Measurements from ENCODE around the gene ZFAND6.
"Not testable (repeated sequence)": the region's sequence is repeated elsewhere in the genome, so short reads cannot be mapped to it uniquely, and the experiment has no call there.

Gene ZFAND6

DNA sequence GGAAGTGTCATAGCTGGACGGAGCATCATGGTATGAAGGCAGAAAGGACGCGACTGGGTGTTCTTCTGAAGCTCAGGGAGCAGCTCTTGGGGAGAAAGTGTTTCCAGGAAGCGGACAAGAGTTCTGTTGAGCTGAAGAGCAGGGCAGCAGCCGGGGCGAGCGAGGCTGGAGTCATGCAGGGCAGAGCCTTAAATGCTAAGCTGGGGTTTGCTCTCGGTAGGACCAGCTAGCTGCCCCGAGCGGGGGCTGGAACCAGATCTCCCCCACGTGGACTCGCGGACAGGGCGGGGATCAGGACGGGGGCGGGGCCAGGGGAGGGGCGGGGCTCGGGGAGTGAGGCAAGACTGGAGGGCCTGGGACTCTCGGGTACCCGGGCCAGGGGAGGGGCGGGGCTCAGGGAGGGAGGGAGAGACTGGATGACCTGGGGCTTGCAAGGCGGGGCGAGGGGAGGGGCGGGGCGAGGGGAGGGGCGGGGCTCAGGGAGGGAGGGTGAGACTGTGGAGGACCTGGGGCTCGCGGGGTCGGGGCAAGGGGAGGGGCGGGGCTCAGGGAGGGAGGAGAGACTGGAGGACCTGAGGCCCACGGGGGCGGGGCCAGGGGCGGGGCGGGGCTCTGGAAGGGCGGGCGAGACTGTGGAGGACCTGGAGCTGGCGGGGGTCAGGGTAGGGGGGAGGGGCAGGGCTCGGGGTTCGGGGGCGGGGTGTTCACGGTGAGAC is 92.9 kb downstream of the ZFAND6 start:
- peak; percentile 97 for DNase-seq

DNA sequence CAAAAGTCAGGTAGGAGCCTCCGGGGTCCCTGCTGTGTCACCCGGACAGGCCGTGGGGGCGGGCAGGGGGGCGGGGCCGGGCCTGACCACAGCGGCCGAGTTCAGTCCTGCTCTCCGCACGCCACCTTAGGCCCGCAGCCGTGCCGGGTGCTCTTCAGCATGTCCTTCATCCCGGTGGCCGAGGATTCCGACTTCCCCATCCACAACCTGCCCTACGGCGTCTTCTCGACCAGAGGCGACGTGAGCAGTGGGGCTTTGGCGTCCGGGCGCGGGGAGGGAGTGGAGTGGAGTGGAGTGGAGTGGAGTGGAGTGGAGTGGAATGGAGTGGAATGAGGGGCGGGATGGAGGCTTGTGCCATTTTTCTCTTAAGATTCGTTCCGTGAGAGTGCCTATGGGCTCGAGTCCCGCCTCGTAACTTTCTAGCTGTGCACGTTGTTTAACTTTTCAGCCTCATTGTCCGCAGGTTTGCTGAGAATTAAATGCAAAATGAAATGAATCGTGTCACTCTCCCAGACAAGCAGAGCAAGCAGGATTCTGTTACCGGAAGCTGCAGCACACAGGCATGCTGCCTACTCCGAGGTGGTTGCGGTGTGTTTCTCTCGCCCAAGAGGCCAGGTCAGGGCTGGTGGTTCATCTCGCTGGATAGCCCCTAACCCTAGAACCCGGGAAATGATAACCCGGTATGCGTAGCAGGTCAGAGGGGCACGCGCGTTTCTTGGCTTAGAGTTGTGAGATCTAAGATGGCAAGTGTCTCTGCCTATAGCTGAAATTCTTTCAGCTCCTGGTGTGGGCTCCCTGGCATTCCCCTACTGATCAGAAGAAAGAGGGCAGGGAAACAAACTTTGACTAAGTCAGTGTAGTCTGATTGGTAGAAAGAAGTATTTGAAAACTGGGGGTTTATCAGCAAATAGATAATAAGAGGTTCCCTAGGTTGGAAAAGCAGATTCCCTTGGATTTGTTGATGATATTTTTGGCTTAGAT is 93.7 kb downstream of the ZFAND6 start, which contains the start of gene FAH:
Gene FAH, plus strand, starts transcription at position 104 of the 981 bp plus-strand sequence. Its CDS starts 56 bp downstream, at position 160.
- DNase-seq: peak; percentile 43

DNA sequence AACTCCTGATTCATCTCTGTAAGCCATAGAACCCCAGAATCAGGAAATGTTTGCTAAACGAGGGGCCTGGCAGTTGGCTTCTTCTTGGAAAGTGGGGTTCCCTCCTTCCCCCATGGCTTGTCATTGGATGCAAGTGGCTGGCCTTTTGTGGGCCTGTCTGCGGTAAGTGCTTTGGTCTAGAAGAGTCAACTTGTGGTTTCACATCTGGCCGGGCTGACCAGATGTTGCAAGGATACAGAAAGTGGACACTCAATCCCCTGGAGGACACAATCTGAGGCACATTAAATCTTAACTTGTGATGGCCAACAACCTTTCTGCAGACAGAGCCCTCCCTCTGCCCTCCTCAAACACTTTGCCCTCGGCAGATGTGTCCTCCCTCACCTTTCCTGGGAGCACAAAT is 94.4 kb downstream of the ZFAND6 start:
- DNase-seq: no peak

DNA sequence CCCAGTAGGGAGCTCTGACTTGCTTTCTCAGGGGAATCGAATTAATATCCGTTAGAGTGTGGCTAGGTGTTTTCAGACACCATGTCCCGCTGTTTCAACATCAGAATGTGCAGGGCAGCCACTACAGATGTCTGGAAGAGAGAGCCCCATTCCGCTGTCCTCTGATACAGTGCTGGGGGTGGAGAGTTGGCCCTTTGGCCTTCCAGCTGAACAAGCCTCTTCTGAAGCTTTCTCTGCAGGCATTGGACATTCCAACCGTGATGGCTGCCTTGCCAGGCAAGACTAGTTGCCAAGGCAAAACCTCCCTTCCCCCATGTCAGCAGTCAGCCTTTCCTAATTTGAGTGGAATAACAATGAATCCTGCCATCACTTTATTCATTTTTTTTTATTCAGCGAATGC is 94.9 kb downstream of the ZFAND6 start:
- DNase-seq: no peak

DNA sequence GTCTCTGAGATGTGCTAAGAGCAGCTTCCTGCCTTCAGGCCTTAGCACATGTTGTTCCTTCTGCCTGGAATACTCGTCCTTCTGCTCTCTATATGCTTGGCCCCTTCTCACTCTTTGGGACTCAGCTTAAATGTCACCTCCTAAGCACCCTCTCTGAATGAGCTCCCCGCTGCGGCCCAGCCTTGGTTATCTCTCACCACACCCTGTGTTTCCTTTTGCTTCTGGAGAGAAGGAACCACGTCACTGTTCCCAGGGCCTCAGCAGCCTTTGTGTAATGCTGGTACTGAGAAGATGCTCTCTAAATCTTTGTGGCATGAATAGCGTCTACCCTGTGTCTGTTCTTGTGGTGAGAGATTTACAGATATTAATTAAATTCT is 95.5 kb downstream of the ZFAND6 start:
- no peak for DNase-seq

DNA sequence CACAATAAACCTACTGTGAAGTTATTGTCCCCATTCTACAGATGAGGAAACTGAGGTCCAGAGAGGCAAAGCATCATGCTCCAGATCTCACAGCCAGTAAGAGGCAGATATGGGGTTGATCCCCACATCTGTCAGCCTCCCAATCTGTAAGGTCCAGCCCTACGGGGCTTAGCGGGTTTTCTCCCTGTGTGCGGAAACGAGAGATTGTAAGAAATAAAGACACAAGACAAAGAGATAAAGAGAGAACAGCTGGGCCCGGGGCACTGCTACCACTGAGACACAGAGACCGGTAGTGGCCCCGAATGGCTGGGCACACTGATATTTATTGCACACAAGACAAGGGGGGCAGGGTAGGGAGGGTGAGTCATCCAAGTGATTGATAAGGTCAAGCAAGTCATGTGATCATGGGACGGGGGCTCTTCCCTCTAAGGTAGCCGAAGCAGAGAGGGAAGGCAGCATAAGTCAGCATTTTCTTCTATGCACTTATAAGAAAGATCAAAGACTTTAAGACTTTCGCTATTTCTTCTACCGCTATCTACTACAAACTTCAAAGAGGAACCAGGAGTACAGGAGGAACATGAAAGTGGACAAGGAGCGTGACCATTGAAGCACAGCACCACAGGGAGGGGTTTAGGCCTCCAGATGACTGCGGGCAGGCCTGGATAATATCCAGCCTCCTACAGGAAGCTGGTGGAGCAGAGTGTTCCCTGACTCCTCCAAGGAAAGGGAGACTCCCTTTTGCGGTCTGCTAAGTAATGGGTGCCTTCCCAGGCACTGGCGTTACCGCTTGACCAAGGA is 96.1 kb downstream of the ZFAND6 start:
- DNase-seq: not testable (repeated sequence)

DNA sequence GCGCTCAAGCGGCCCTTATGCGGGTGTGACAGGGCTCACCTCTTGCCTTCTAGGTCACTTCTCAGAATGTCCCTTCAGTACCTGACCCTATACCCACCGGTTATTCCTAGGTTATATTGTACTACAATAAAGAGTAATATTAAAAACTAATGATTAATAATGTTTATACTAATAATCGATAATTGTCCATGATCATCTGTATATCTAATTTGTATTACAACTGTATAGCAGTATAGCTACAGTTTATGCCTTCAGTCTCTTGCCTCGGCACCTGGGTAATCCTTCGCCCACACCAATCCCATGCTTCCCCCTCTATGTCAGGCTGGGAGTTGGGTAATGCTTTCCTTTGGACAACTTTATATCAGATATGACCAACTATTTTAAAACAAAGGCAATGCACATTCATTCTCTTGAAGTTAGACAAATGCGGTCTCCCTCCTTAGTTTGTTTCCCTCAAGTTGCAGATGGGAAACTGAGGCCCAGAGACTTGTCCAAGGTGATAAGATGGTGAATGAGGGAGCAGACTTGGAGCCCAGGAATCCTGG is 96.8 kb downstream of the ZFAND6 start:
- no peak for DNase-seq

DNA sequence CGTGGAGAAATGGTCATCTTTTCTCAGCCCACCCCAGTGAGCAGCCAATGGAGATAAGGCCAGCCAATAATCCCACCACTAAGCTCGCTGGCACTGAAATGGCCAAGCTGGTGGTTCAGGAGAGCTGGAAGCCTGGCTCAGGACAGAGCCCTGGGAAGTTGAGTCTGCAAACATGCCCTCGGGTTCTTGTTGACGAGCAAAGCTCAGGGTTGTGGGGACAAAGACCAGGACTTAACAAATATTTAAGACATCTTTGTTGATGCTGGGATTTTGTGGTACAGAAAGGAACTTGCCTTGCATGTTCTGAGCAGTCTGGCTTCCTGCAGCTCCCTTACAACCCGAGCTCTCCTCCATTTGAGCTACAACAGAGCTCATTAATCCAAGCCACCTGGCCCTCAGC is 97.7 kb downstream of the ZFAND6 start:
- DNase-seq: no peak

DNA sequence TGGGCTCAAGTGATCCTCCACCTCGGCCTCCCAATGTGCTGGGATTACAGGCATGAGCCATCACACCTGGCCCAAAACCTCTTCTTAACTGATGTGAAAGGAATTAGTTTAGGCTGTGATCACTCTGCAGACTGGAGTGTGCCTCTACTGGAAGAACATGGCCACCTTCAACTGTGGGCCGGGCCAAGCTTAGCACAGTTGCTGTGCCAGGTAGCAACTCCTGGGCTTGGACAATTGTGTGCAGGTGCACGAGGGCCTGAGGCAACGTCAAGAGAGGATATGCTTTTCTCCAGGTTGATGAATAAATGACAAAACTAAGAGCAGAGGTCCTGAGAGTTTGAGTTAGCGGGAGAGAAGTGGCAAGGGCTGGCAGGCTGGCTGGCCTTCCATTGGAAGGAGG is 99.8 kb downstream of the ZFAND6 start:
- DNase-seq: no peak

DNA sequence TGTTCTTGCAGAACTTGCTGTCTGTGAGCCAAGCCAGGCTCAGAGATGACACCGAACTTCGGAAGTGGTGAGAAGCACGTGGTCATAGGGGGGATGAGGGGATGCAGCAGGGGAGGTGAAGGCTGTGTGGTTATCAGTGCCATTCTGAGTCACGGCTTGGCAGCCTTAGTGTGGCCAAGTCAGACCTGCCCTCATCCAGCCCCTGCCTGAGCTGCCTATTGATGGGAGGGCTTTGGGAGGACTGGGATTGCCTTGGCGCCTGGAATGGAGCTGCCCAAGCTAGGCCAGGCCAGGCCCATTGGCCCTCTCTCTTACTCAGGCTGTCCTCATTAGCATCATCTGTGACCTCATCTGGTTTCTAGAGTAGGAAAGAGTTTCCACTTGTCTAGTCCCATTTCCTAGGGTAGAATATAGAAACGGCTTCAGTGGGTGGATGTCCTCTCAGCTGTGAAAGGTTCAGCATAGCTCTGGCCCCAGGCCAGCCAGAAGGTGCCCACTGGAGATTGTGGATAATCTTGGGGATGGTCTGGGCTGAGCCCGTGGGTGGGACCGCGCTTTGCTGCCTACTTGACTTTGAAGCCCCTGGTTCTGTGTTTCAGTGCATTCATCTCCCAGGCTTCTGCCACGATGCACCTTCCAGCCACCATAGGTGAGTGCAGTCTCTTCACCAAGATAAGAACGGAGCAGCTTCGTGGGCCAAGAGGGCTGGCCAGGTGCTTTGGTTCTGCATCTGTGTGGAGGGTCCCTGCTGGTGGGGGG is 100.5 kb downstream of the ZFAND6 start:
- no peak for DNase-seq

DNA sequence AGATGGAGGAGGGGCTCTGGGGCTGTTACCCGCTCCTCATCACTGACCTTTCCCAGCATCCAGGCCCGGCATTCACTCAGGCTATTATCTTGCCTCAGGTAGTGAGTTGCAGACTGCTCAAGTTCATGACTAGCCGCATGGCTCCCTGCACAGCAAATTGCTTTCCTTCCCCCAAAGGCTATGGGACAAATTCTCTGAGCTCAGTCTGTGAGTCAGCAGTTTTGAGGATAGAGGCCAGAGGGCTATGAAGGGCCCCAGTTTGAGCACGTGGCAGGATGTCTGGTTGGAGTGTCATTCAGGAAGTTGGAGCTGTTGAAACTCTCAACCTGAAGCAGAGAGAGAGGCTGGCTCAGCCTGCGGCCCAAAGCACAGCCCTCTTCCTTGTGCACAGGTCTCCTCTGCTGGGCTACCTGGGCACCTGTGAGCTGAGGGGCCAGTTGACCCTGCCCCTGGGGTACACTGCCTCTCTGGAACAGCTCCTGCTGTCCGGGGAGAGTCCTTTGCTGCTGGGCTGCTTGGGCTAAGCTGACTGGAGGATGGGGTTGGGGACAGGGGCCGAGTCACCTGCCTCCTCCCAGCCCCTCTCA is 101.2 kb downstream of the ZFAND6 start:
- peak; percentile 69 for DNase-seq

DNA sequence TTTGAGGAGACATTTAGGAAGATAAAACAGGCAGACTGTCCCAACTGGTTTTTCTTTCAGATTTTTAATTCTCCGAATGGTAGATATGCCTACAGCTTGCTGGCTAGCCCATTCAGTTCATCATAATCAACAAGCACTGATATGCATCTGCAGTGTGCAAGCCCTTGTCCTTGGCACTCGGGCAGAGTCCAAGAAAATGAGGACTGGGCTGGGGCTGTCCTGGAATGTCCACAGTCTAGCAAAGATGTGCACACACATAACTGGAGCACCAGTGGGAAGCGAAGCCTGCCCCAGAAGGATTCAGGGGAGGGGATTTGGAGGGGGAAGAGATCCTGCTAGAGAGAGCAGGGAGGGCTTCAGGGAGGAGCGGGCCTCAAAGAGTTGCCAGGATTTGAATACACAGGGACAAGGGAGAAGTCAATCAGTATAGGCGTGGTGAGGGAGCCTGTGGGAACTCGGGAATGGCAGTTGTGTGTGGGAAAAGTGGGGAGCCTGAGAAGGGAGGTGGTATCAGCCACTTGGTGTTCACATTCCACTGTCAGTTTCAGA is 102.1 kb downstream of the ZFAND6 start:
- DNase-seq: no peak

DNA sequence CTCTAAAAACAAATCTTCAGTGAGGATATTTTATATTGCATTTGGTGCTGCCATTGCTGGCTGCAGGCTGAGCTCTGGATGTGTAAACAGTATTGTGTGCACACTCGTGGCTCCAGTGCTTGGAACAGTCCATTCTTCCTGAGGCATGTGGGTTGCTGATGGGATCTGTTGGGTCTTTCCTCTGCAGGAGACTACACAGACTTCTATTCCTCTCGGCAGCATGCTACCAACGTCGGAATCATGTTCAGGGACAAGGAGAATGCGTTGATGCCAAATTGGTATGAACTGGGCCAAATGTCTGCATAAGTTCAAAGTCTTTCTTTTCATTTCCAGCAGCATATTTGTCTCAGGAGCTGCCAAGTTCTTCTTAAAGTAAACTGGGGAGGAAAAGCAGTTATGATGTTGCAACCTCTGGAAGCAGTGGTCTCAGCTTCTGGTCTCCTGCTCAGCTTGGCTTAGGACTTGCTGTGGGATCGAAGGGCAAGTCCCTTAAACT is 102.6 kb downstream of the ZFAND6 start:
- no peak for DNase-seq

DNA sequence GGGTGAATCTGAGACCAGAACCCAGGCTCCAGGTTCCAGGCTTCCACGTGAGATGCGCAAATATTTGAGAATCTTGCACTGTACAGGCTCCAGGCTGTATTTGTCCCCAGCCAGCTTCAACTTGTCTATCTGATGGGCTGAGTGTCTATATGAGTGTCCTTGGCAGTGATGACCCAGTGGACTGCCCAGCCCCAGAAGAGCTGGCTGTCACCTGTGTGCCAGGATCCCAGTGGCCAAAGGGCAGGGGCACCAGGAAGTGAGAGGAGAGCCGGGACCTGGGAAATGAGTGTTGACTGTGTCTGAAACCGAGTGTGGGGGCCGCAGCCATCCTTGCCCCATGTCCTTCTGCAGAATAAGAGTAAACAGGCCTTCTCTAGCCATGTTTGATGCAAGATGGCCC is 103.7 kb downstream of the ZFAND6 start:
- DNase-seq: no peak

DNA sequence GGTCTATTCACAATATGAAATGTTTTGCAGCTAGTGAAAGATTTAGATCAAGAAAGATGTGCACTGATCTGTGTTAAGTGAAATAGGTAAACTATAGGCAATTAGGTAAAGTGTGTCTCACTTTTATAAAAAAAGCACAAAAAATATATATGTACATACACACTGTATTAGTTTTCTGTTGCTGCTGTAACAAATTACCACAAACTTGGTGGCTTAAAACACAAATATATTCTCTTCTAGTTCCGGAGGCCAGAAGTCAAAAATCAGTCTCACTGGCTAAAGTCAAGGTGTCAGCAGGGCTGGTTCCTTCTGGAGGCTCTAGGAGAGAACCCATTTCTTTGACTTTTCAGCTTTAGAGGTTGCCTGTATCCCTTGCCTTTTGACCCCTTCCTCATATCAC is 104.4 kb downstream of the ZFAND6 start:
- no peak for DNase-seq

DNA sequence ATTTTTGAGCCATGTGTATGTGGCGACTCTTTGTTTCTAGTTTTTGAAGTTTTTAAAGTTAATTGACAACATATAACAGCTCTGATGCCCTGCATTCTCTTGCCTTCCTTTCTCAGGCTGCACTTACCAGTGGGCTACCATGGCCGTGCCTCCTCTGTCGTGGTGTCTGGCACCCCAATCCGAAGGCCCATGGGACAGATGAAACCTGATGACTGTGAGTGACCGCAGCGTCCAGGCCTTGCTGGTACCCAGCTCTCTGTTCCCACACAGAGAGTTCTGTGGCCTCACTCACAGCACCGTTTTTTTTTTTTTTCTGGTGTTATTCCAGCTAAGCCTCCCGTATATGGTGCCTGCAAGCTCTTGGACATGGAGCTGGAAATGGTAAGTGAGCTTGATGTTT is 108.5 kb downstream of the ZFAND6 start:
- no peak for DNase-seq

DNA sequence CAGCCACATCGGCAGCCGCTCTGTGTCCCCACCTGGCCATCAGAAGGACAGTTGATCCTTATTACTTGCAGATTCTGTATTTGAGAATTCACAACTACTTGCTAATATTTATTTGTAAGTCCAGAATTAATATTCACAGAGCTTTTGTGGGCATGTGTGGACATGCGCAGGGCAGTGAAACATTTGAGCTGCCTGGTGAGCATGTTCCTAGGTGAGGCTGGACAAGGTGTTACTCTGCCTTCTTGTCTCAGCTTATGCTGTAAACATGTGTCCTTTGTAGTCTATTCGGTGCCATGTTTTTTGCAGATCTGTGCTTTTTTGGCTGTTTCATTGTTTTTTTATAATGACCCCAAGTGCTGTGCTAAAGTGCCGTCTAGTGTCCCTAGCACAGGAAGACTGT is 108.9 kb downstream of the ZFAND6 start:
- no peak for DNase-seq

DNA sequence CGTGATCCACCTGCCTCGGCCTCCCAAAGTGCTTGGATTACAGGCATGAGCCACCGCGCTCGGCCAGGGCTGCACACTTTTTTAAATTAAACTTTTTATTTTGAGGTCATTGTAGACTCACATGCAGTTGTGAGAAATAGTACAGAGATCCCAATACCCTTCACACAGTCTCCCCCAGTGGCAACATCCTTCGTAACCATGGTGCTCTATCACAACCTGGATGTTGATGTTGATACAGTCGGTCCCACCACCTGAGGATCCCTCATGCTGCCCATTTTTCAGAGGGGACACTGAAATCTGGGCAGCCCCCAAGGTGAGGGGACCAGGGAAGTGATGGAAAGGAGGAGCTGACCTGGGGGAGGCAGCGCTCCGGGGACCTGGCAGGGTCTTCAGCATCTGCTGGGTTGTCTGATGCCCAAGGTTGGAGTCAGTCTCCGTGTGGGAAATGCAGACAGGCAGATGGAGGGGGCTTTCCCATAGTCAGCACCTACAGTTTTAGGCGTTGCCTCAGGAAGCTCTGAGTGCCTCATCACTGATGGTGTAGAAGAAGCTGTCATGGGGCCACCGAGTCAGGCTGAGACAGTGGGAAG is 110.4 kb downstream of the ZFAND6 start:
- DNase-seq: no peak

DNA sequence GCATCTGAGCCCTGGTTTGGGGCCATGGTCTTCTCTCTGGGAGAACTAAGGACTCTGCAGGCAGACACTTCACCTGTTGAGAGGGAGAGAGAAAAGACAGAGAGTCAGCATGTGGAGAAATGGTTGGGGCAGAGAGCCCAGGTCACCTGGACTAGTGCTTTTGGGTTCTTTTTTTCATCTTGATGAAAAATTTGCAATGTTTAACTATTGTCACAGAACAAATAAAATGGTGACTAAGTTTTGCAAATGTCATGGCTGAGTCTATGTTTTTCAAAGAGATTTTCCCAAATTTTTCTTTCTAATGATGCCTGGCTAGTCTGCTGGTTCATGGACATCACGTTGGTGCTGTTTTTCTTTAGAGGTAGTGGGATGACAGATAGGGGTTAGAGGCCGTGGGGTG is 111.1 kb downstream of the ZFAND6 start:
- no peak for DNase-seq

DNA sequence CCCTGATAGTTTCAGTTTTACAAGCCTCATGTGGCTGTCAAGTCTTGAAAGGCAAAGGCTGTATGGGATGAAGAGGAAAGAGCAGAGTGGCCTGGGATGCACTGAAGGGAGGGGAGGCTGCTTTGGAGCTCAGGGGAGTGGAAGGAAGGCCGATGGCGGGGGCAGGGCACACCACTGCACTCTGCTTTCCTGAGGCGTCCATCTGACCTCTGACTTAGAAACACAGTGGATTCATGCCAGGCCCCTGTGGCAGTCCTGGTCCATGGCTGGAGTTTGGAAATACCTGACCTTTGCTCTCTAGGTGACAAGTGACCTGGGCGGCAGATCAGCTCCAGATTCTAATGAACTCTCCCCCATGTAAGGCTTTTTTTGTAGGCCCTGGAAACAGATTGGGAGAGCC is 112.3 kb downstream of the ZFAND6 start:
- no peak for DNase-seq

DNA sequence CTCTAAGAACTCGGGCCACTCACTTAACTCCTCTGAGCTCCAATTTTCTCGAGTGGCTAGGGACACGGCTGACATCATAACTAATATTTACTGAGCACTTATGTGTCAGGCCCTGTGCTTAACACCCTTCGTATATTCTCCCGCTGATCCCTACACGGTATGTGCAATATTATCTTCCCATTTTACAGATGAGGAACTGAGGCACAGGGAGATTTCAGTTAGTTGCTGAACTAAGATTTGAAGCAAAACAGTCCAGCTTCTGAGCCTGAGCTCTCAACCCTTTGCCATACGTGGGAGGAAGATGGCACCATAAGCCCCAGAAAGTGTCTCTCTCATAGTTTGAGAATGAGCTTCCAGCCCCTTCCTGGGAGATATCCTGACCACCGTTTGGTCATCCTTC is 112.9 kb downstream of the ZFAND6 start:
- DNase-seq: no peak
